Esophagus squamous epithelium (tissue), 5 donors: ENCODE data around the gene NUBP2. TPM values are rescaled to one million over a fixed set of nuclear protein-coding genes. Genes with fewer than 3 reads are reported as not detected.

Experiments
- DNase-seq: peaks from one replicate; lab custom pipeline; 2025; lab: John Stamatoyannopoulos, UW
- H3K27ac ChIP-seq, 4 donors: fragments of 200-600 bp; sonication (generic); one replicate each; pipeline ENCODE4 v1.5.1; 2016 to 2019; ENCODE audit warnings: mild to moderate bottlenecking in 1 of 4
- H3K27me3 ChIP-seq, 4 donors: fragments of 200-600 bp; sonication (generic); 1 replicate in 3 of 4; 2 replicates in 1 of 4; pipeline versions ENCODE4 v1.5.1 to v1.6.0; 2017 to 2021; ENCODE audit warnings: antibody characterized with exemption in 1 of 4
- H3K36me3 ChIP-seq, 3 donors: fragments of 200-600 bp; sonication (generic); one replicate each; pipeline ENCODE4 v1.5.1; 2016 to 2019
- H3K4me1 ChIP-seq, 3 donors: fragments of 200-600 bp; sonication (generic); one replicate each; pipeline ENCODE4 v1.5.1; 2017 to 2019
- H3K4me3 ChIP-seq, 4 donors: fragments of 200-600 bp; sonication (generic); 1 replicate in 3 of 4; 2 replicates in 1 of 4; pipeline ENCODE4 v1.5.1; 2016 to 2019; ENCODE audit warnings: mild to moderate bottlenecking in 2 of 4, moderate library complexity in 1 of 4
- H3K9me3 ChIP-seq, 3 donors: fragments of 200-600 bp; sonication (generic); one replicate each; pipeline ENCODE4 v1.5.1; 2016 to 2019
- CTCF ChIP-seq, 6 experiments: fragments of 450-650 bp in 4 of 6; fragments of 200-600 bp in 2 of 6; sonication (generic) in 2 of 6; IDR thresholded peaks; one replicate each; pipeline ENCODE4 v1.5.1; 2016 to 2019; ENCODE audit warnings: antibody characterized with exemption in 6 of 6, mild to moderate bottlenecking in 4 of 6, moderate library complexity in 4 of 6
- POLR2A ChIP-seq, 4 donors: fragments of 450-650 bp; IDR thresholded peaks; one replicate each; pipeline ENCODE4 v1.6.1; 2017; ENCODE audit warnings: antibody characterized with exemption in 4 of 4, mild to moderate bottlenecking in 4 of 4, moderate library complexity in 3 of 4
- WGBS, 2 donors: methylation state at CpG; one replicate each; pipeline ENCODE4 v1.1.5; 2018; 5-methylcytosine and 5-hydroxymethylcytosine counted together
- intact Hi-C: fragments of 100-400 bp; cut with DNase I; formaldehyde crosslinking; loops from one replicate; pipeline ENCODE4 v1.15.0; 2022
- small RNA-seq, 4 donors: library from RNA; depleted of rRNA; stranded (forward); fragments of <200 nt; gene quantifications; one replicate each; pipeline ENCODE3, GENCODE V24; 2016
- total RNA-seq, 4 donors: library from RNA; depleted of rRNA; stranded (reverse); fragments of >200 nt; gene quantifications; one replicate each; pipeline ENCODE4 v1.1.0, GENCODE V29; 2016
- donor health status: DM: yes; HTN: yes; CAD: no.

Gene NUBP2
- total RNA-seq, 4 donors from 2014 or later, result 71.4 to 91.5 (median 79.5) TPM

DNA sequence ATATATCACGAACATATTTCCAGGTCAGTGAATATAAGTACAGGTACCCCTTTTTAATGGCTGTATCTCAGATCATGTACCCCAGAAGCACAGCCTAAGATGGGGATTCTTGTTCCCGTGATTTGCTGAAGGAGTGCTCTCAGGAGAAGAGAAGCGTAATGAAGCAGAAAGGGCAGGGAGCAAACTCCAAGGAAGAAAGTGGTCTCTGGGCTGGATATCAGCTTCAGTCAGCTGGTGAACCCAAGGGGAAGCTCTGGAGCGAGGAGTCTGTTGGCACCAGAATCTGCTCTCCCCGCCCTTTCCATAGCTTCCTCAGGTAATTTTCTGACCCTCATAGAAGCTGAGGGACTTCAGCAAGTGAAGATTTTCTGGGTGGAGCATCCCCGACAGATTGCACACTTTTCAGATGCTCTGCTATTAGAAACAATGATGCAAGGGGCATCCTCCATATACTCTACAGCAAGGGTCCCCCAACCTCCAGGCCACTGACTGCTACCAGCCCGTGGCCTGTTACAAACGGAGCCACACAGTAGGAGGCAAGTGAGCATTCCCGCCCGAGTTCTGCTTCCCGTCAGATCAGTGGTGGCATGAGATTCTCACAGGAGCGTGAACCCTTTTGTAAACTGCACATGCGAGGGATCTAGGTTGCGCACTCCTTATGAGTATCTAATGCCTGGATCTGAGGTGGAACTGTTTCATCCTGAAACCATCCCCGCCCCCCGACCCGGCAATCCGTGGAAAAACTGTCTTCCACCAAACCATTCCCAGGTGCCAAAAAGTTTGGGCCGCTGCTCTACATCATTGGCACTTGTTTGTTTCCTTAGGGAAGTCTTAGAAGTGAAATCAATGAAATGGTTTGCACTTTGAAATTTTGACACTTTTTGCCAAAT is 48.7 kb downstream of the NUBP2 start:
- Histone ChIP-seq H3K27me3 (no peaks in the 10 kb centered on the region), H3K4me1 (peaks cover 12 to 67% (median 32%) of the 10 kb centered on the region in 3 donors), H3K9me3 (no peaks in the 10 kb centered on the region), H3K27ac (no peak overlapping the region), H3K36me3 (peaks cover 0 to 31% (median 0%) of the 10 kb centered on the region in 3 donors), H3K4me3 (no peak overlapping the region)
- intact Hi-C loops, result no loop called here
- WGBS, 2 donors, result 80 to 82% methylated on average over 16 to 18 of the region's 19 CpGs
- DNase-seq, result no peak
- no peak for TF ChIP-seq CTCF (IDR thresholded peaks at IDR 0.05)

GRCh38 chr16:1832838-1833454 is 50.2 kb downstream of the NUBP2 start:
- H3K4me1 ChIP-seq, result peaks cover 9 to 61% (median 26%) of the 10 kb centered on the region in 3 donors
- H3K27ac ChIP-seq, result peak overlapping the region in 3 of 4 donors; percentile 39 to 86 (median 85)
- H3K4me3 ChIP-seq, result no peak overlapping the region
- DNase-seq, result no peak
- no peaks in the 10 kb centered on the region for H3K9me3 ChIP-seq
- H3K27me3 ChIP-seq, result no peaks in the 10 kb centered on the region
- TF ChIP-seq CTCF (IDR thresholded peaks at IDR 0.05) (no peak), POLR2A (IDR thresholded peaks at IDR 0.05) (no peak)
- 71 to 86% methylated on average over 5 of the region's 9 CpGs for WGBS, 2 donors
- peaks cover 0 to 31% (median 0%) of the 10 kb centered on the region in 3 donors for H3K36me3 ChIP-seq
- intact Hi-C loops, result no loop called here

- Histone ChIP-seq H3K4me1 (peaks cover 3 to 49% (median 14%) of the 10 kb centered on the region in 3 donors), H3K4me3 (no peak overlapping the region), H3K27me3 (no peaks in the 10 kb centered on the region), H3K9me3 (no peaks in the 10 kb centered on the region), H3K27ac (peak overlapping the region in 3 of 4 donors; percentile 59 to 86 (median 85)), H3K36me3 (peaks cover 0 to 27% (median 0%) of the 10 kb centered on the region in 3 donors)
- WGBS, 2 donors, result 36 to 45% methylated on average over 5 of the region's 5 CpGs
- no peak for DNase-seq
- intact Hi-C loops, result no loop called here
- TF ChIP-seq POLR2A (IDR thresholded peaks at IDR 0.05) (no peak), CTCF (IDR thresholded peaks at IDR 0.05) (no peak)
Observed at GRCh38 chr16:1834096-1834495, 51.3 kb downstream of the NUBP2 start.

Small RNA genes lying within 50 kb of the gene (small RNA-seq; reads per million reads assigned to genes)
- 0.27 to 1.0 (median 0.35) reads per million in 4 donors for gene MIR3177

Other genes with a start within 250 kb of the NUBP2 start
- gene TMEM204, start 249.3 kb upstream of the NUBP2 start, total RNA-seq, result 10 to 100 TPM in 1 of 4 donors, 1 to 10 TPM in 3; 4.3 to 32.4 (median 7.9) TPM
- 10 to 100 TPM in 1 of 4 donors, 1 to 10 TPM in 3; 3.7 to 12.0 (median 6.8) TPM for gene IFT140, start 170.9 kb upstream of the NUBP2 start, total RNA-seq
- gene CRAMP1, start 170.6 kb upstream of the NUBP2 start, total RNA-seq, result 1 to 10 TPM; 5.2 to 9.9 (median 8.0) TPM
- gene JPT2, start 104.7 kb upstream of the NUBP2 start, total RNA-seq, result 10 to 100 TPM; 45.6 to 68.0 (median 48.6) TPM
- 10 to 100 TPM in 3 of 4 donors, 1 to 10 TPM in 1; 8.6 to 37.6 (median 24.7) TPM for gene MAPK8IP3, start 76.8 kb upstream of the NUBP2 start, total RNA-seq
- 10 to 100 TPM; 30.2 to 57.1 (median 53.6) TPM for gene NME3, start 11.4 kb upstream of the NUBP2 start, total RNA-seq
- 10 to 100 TPM in 2 of 4 donors, 1 to 10 TPM in 2; 8.8 to 14.4 (median 10.1) TPM for gene EME2, start 10.2 kb upstream of the NUBP2 start, total RNA-seq
- gene MRPS34, start 9.8 kb upstream of the NUBP2 start, total RNA-seq, result 100 to 1,000 TPM in 3 of 4 donors, 10 to 100 TPM in 1; 89.5 to 158 (median 114) TPM
- gene SPSB3, start 389 bp upstream of the NUBP2 start, total RNA-seq, result 10 to 100 TPM; 27.8 to 84.5 (median 45.1) TPM
- gene IGFALS, start 10.7 kb downstream of the NUBP2 start, total RNA-seq, result not detected
- 10 to 100 TPM; 30.6 to 56.5 (median 43.4) TPM for gene HAGH, start 43.9 kb downstream of the NUBP2 start, total RNA-seq
- 10 to 100 TPM; 34.3 to 52.3 (median 46.9) TPM for gene FAHD1, start 44.2 kb downstream of the NUBP2 start, total RNA-seq
- under 1 TPM in 1 of 4 donors, not detected in 3; 0.76 TPM for gene MEIOB, start 89.2 kb downstream of the NUBP2 start, total RNA-seq
- 1 to 10 TPM; 1.6 to 9.9 (median 6.3) TPM for gene HS3ST6, start 135.5 kb downstream of the NUBP2 start, total RNA-seq
- gene MSRB1, start 160.2 kb downstream of the NUBP2 start, total RNA-seq, result 10 to 100 TPM; 20.1 to 36.4 (median 21.0) TPM
- not detected for gene RPL3L, start 171.7 kb downstream of the NUBP2 start, total RNA-seq
- gene NDUFB10, start 176.6 kb downstream of the NUBP2 start, total RNA-seq, result 100 to 1,000 TPM; 172 to 215 (median 189) TPM
- gene RPS2, start 181.9 kb downstream of the NUBP2 start, total RNA-seq, result 1,000 to 10,000 TPM; 1,980 to 2,837 (median 2,292) TPM
- not detected for gene RNF151, start 183.9 kb downstream of the NUBP2 start, total RNA-seq
- 10 to 100 TPM; 32.7 to 48.2 (median 36.7) TPM for gene TBL3, start 189.1 kb downstream of the NUBP2 start, total RNA-seq
- gene NOXO1, start 198.5 kb downstream of the NUBP2 start, total RNA-seq, result 1 to 10 TPM in 2 of 4 donors, under 1 TPM in 2; 0.38 to 4.2 (median 1.8) TPM
- gene GFER, start 201.2 kb downstream of the NUBP2 start, total RNA-seq, result 10 to 100 TPM in 2 of 4 donors, 1 to 10 TPM in 2; 5.6 to 30.4 (median 13.6) TPM
- gene SYNGR3, start 207.0 kb downstream of the NUBP2 start, total RNA-seq, result 1 to 10 TPM in 2 of 4 donors, under 1 TPM in 1, not detected in 1; 0.38 to 1.0 (median 1.0) TPM
- 10 to 100 TPM; 31.3 to 56.1 (median 40.9) TPM for gene ZNF598, start 226.9 kb downstream of the NUBP2 start, total RNA-seq
- gene NPW, start 236.8 kb downstream of the NUBP2 start, total RNA-seq, result under 1 TPM in 1 of 4 donors, not detected in 3; 0.48 TPM
- 10 to 100 TPM; 11.6 to 31.7 (median 16.5) TPM for gene NHERF2, start 243.9 kb downstream of the NUBP2 start, total RNA-seq